H9 (cell line): ENCODE results near the gene FANCI. TPM values are rescaled to one million over a fixed set of nuclear protein-coding genes. Genes with fewer than 3 reads are reported as not detected.

Source experiments
- DNase-seq: peaks from one replicate; pipeline ENCODE4 v3.0.0-alpha.2; 2017
- H2AFZ ChIP-seq: one replicate; pipeline ENCODE4 v1.6.1; 2013; ENCODE audit warnings: mild to moderate bottlenecking, low read length, control low read depth, moderate library complexity
- H2AK5ac ChIP-seq: 2 replicates; pipeline ENCODE4 v1.6.1; 2013; ENCODE audit warnings: low read length, control low read depth, mixed read lengths; ENCODE audit not compliant: insufficient read length
- H2BK120ac ChIP-seq: one replicate; pipeline ENCODE4 v1.6.1; 2013; ENCODE audit warnings: low read depth, mild to moderate bottlenecking, low read length, control low read depth, inconsistent platforms; ENCODE audit not compliant: poor library complexity, severe bottlenecking
- H2BK12ac ChIP-seq: 2 replicates; pipeline ENCODE4 v1.6.1; 2013; ENCODE audit warnings: low read length, control low read depth, mixed read lengths, low read depth; ENCODE audit not compliant: insufficient read length
- H2BK15ac ChIP-seq: 2 replicates; pipeline ENCODE4 v1.6.1; 2013; ENCODE audit warnings: low read depth, low read length, control low read depth
- H2BK20ac ChIP-seq: one replicate; pipeline ENCODE4 v1.6.1; 2013; ENCODE audit warnings: low read depth, mild to moderate bottlenecking, low read length, control low read depth, inconsistent platforms; ENCODE audit not compliant: poor library complexity, severe bottlenecking
- H2BK5ac ChIP-seq: 2 replicates; pipeline ENCODE4 v1.6.1; 2013; ENCODE audit warnings: low read length, control low read depth, mixed read lengths; ENCODE audit not compliant: insufficient read length
- H3K14ac ChIP-seq: 2 replicates; pipeline ENCODE4 v1.6.1; 2013; ENCODE audit warnings: low read length, control low read depth; ENCODE audit not compliant: insufficient read depth
- H3K18ac ChIP-seq: 2 replicates; pipeline ENCODE4 v1.6.1; 2013; ENCODE audit warnings: low read depth, mild to moderate bottlenecking, mixed read lengths, low read length, control low read depth; ENCODE audit not compliant: insufficient read length
- H3K23ac ChIP-seq: 2 replicates; pipeline ENCODE4 v1.6.1; 2013; ENCODE audit warnings: low read length, control low read depth, mixed read lengths, low read depth; ENCODE audit not compliant: insufficient read length
- H3K23me2 ChIP-seq: 2 replicates; pipeline ENCODE4 v1.6.1; 2013; ENCODE audit warnings: low read depth, mild to moderate bottlenecking, mixed read lengths, low read length, control low read depth; ENCODE audit not compliant: insufficient read length, poor library complexity, severe bottlenecking
- H3K27ac ChIP-seq: 2 replicates; pipeline ENCODE4 v1.5.1; 2013; ENCODE audit warnings: low read length, control low read depth, mixed read lengths, low read depth; ENCODE audit not compliant: insufficient read length
- H3K27me3 ChIP-seq: 2 replicates; pipeline ENCODE4 v1.6.1; 2013; ENCODE audit warnings: low read length, control low read depth, inconsistent platforms; ENCODE audit not compliant: insufficient read depth
- H3K4ac ChIP-seq: 2 replicates; pipeline ENCODE4 v1.6.1; 2013; ENCODE audit warnings: low read depth, mild to moderate bottlenecking, control low read depth, inconsistent platforms, low read length, moderate library complexity
- H3K4me1 ChIP-seq: 2 replicates; pipeline ENCODE4 v1.6.1; 2013; ENCODE audit warnings: low read length, control low read depth, inconsistent platforms; ENCODE audit not compliant: insufficient read depth
- H3K4me2 ChIP-seq: 2 replicates; pipeline ENCODE4 v1.6.1; 2013; ENCODE audit warnings: low read length, control low read depth, mixed read lengths; ENCODE audit not compliant: insufficient read length, insufficient read depth
- H3K56ac ChIP-seq: 2 replicates; pipeline ENCODE4 v1.6.1; 2013; ENCODE audit warnings: low read depth, mild to moderate bottlenecking, mixed read lengths, low read length, control low read depth; ENCODE audit not compliant: insufficient read length
- H3K79me1 ChIP-seq: 2 replicates; pipeline ENCODE4 v1.6.1; 2013; ENCODE audit warnings: low read depth, mild to moderate bottlenecking, moderate library complexity, low read length, control low read depth, inconsistent platforms; ENCODE audit not compliant: insufficient read depth, poor library complexity, severe bottlenecking
- H3K79me2 ChIP-seq: 2 replicates; pipeline ENCODE4 v1.6.1; 2013; ENCODE audit warnings: low read length, control low read depth, inconsistent platforms; ENCODE audit not compliant: insufficient read depth
- H3K9ac ChIP-seq: 2 replicates; pipeline ENCODE4 v1.6.1; 2013; ENCODE audit warnings: low read length, control low read depth, mixed read lengths; ENCODE audit not compliant: insufficient read length; ENCODE audit errors: extremely low read depth
- H3K9me3 ChIP-seq: one replicate; pipeline ENCODE4 v1.6.1; 2013; ENCODE audit warnings: low read depth, low read length, inconsistent platforms; ENCODE audit not compliant: control insufficient read depth
- H3T11ph ChIP-seq: one replicate; pipeline ENCODE4 v1.6.1; 2013; ENCODE audit warnings: mild to moderate bottlenecking, low read length, control low read depth, inconsistent platforms
- H4K20me1 ChIP-seq: one replicate; pipeline ENCODE4 v1.6.1; 2013; ENCODE audit not compliant: control insufficient read depth, insufficient read length, insufficient read depth
- H4K5ac ChIP-seq: 2 replicates; pipeline ENCODE4 v1.6.1; 2013; ENCODE audit warnings: low read depth, mild to moderate bottlenecking, mixed read lengths, low read length, control low read depth; ENCODE audit not compliant: insufficient read length
- H4K8ac ChIP-seq: replicated peaks from 2 replicates; pipeline ENCODE4 v1.6.1; 2013; ENCODE audit warnings: low read length, control low read depth, mixed read lengths, low read depth; ENCODE audit not compliant: insufficient read length
- H4K91ac ChIP-seq: 2 replicates; pipeline ENCODE4 v1.6.1; 2013; ENCODE audit warnings: low read depth, mild to moderate bottlenecking, moderate library complexity, mixed read lengths, low read length, control low read depth; ENCODE audit not compliant: insufficient read length
- H3K27ac Mint-ChIP-seq, 3 experiments: 2 replicates in 2 of 3; 3 replicates in 1 of 3; pipeline ENCODE4 v1.8.0; 2020 to 2021; ENCODE audit warnings: mixed read lengths in 3 of 3, mild to moderate bottlenecking in 1 of 3, moderate library complexity in 1 of 3
- H3K27me3 Mint-ChIP-seq: 2 replicates; pipeline ENCODE4 v1.8.0; 2021; ENCODE audit warnings: low read depth, mild to moderate bottlenecking, moderate library complexity, mixed read lengths
- H3K36me3 Mint-ChIP-seq, 3 experiments: 2 replicates in 2 of 3; 3 replicates in 1 of 3; pipeline ENCODE4 v1.8.0; 2020 to 2021; ENCODE audit warnings: low read depth in 3 of 3, mixed read lengths in 3 of 3; ENCODE audit not compliant: insufficient read depth in 1 of 3
- H3K4me1 Mint-ChIP-seq, 2 experiments: 2 replicates each; pipeline ENCODE4 v1.8.0; 2020; ENCODE audit warnings: mixed read lengths in 2 of 2
- H3K4me3 Mint-ChIP-seq, 2 experiments: 2 replicates in 1 of 2; 3 replicates in 1 of 2; pipeline ENCODE4 v1.8.0; 2020 to 2021; ENCODE audit warnings: mild to moderate bottlenecking in 2 of 2, mixed read lengths in 2 of 2, moderate library complexity in 1 of 2
- H3K9me3 Mint-ChIP-seq, 2 experiments: 2 replicates in 1 of 2; 3 replicates in 1 of 2; pipeline ENCODE4 v1.8.0; 2020; ENCODE audit warnings: mild to moderate bottlenecking in 2 of 2, mixed read lengths in 2 of 2, moderate library complexity in 1 of 2
- CTCF ChIP-seq: fragments of 200-600 bp; sonication (generic); conservative IDR thresholded peaks from 3 replicates; pipeline ENCODE4 v1.8.0; 2021; ENCODE audit warnings: antibody characterized with exemption, mild to moderate bottlenecking
- WGBS: extraction: QIAGEN DNeasy Blood & Tissue Kit; methylation state at CpG from one replicate; pipeline ENCODE4 v1.1.7; 2013; ENCODE audit warnings: missing lambda C conversion rate, low lambda C conversion rate, mixed read lengths; ENCODE audit not compliant: insufficient read length; ENCODE audit errors: extremely low coverage; 5-methylcytosine and 5-hydroxymethylcytosine counted together
- total RNA-seq: library from RNA; stranded (reverse); gene quantifications from 2 replicates; pipeline ENCODE4 v1.2.1, GENCODE V29; 2021

Gene FANCI
- total RNA-seq, 1 experiment from 2014 or later = 106 TPM

GRCh38 chr15:89196994-89197393 is 46.8 kb upstream of the FANCI start:
- no peak overlapping the region for H4K5ac ChIP-seq
- TF ChIP-seq CTCF = no peak
- no peak overlapping the region for H3K4ac ChIP-seq
- H3K9me3 Mint-ChIP-seq = no peaks in the 10 kb centered on the region
- H3K9ac ChIP-seq = no peak overlapping the region
- no peaks in the 10 kb centered on the region for H3K27me3 Mint-ChIP-seq
- peak overlapping the region; percentile 39 to 82 (median 45); a peak in 6 of 7 replicates for H3K27ac Mint-ChIP-seq
- no peak overlapping the region for H3K18ac ChIP-seq
- H3K79me1 ChIP-seq = no peaks in the 10 kb centered on the region
- no peak overlapping the region for H2AK5ac ChIP-seq
- no peak overlapping the region for H4K91ac ChIP-seq
- H3K23me2 ChIP-seq = peaks cover 4% of the 10 kb centered on the region
- no peak for DNase-seq
- H3K4me3 Mint-ChIP-seq = no peak overlapping the region
- no peaks in the 10 kb centered on the region for H4K20me1 ChIP-seq
- H3K4me1 Mint-ChIP-seq = peaks cover 49 to 59% of the 10 kb centered on the region in 2 experiments
- no peak overlapping the region for H2BK15ac ChIP-seq
- no peak overlapping the region for H3K23ac ChIP-seq
- no peaks in the 10 kb centered on the region for H3K79me2 ChIP-seq
- no peak overlapping the region for H2BK120ac ChIP-seq
- H3K27ac ChIP-seq = peak overlapping the region; percentile 81
- H3K4me2 ChIP-seq = no peak overlapping the region
- no peak overlapping the region for H2BK12ac ChIP-seq
- H2BK20ac ChIP-seq = no peak overlapping the region
- H3K14ac ChIP-seq = no peak overlapping the region; the same call in 1 of the 2 replicates
- peaks cover 7% of the 10 kb centered on the region for H3K4me1 ChIP-seq
- H3K36me3 Mint-ChIP-seq = peaks cover 7 to 13% (median 7%) of the 10 kb centered on the region in 3 experiments; a peak in 5 of 7 replicates
- no peak overlapping the region for H4K8ac ChIP-seq
- H2AFZ ChIP-seq = no peak overlapping the region
- H3T11ph ChIP-seq = no peak overlapping the region
- WGBS = no CpG with 5 or more reads among the region's 7 CpGs
- no peaks in the 10 kb centered on the region for H3K9me3 ChIP-seq
- no peaks in the 10 kb centered on the region for H3K27me3 ChIP-seq
- H3K56ac ChIP-seq = no peak overlapping the region
- H2BK5ac ChIP-seq = no peak overlapping the region
